Uterus (tissue), 2 donors: ENCODE data around the gene SOCS1.

Source experiments
- CTCF ChIP-seq, 4 experiments: fragments of 200-600 bp in 2 of 4; fragments of 450-650 bp in 2 of 4; sonication (generic) in 2 of 4; IDR thresholded peaks; one replicate each; pipeline ENCODE4 v1.5.1; 2016 to 2019; ENCODE audit warnings: antibody characterized with exemption in 4 of 4, mild to moderate bottlenecking in 2 of 4, moderate library complexity in 1 of 4
- POLR2A ChIP-seq, 2 donors: fragments of 450-650 bp; IDR thresholded peaks; one replicate each; pipeline ENCODE4 v1.6.1; 2016; ENCODE audit warnings: antibody characterized with exemption in 2 of 2, mild to moderate bottlenecking in 1 of 2, moderate library complexity in 1 of 2

- TF ChIP-seq CTCF (IDR thresholded peaks at IDR 0.05) (no peak), POLR2A (IDR thresholded peaks at IDR 0.05) (no peak)
These were observed 10.7 kb downstream of the SOCS1 start for GRCh38 chr16:11245222-11245737.
